ENCODE data around the gene NDUFAF2.
"Not testable (repeated sequence)": the region's sequence is repeated elsewhere in the genome, so short reads cannot be mapped to it uniquely, and the experiment has no call there.

Gene NDUFAF2

DNA sequence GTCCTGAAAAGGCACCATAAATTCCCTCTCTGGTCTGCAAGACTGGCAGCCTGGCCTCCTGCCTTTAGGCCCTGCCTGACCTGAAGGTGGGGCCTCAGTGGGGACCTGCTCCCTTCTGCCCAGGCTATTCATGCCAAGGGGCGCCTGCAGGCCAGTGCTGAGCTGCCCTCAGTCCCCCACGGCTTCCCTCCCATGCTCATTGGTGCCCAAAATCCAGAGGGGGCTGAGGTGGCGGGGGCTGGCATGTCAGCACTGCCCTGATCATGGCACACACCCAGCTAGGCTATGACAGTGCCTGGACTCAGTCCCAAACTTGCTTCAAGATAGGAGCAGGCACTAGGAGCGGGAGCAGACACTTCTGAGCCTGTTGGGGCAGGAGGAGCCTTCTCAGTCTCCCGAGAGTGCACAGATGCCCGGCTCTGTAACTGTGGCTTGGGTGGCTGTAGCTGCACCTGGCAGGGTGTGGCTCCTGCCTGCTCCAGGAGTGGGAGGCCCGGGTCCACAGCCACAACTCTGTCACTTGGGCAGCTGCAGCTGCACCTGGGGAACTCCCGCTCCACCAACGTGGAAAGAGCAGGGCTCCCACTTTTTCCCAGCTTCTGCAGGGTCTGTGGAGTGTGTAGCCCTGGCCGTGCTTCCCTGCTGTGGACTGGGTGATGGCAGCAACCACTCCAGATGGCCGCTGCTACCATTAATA, 49.0 kb downstream of the NDUFAF2 start:
- no peak for DNase-seq

DNA sequence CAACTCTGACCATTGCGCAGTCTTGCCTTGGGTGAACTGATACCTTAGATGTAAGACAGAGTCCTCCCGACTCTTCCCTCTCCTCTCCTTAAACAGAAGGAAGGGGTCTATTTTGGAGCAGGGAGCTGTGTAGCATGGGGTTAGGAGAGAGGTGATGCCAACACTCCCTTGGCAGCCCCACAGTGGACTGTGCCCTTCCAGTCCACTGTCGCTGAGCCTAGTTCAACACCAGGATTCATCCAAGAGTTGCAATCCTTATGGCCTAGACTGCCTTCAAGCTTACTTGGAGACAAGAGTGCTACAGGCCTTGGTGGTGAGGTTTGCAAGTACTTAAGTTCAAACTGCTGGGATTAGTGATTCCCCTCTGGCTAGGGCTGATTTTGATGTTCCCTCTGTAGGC, 51.4 kb downstream of the NDUFAF2 start:
- DNase-seq, result no peak

DNA sequence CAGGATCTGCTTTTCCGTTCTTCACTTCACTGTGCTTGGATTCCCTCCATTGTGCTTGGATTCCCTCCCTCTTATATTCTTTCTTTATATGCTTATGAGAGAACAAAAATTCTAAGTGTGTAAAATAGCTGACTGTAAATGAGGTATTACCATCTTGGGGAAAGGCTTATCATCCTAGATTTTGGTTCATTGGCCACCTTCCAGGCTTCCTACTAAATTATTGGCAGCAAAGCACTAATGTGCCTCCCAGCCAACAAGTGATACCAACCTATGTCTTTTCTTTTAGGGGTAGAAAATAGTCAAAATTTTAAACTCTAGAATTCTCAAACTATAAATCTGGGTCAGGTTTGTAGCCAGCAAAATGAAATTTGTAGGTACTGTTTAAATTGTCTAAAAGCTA, 52.7 kb downstream of the NDUFAF2 start:
- no peak for DNase-seq

DNA sequence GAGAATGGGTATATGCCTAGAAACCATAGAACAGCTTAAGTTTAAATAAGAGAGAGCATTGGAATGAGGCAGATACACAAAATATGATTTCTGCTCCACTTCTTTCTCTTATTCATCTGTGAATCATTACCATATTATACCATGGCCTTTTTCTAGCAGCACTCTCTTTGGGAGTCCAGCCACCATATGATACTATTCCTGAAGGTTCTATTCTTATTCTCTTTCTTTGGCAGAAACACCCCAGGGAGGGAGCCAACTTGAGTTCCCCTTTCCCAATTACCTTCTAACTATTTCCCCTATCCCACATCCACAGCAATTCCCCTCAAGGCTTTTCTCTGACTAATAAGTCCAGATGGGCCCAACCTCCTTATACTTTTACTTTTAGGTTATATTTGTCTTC, 55.9 kb downstream of the NDUFAF2 start:
- no peak for DNase-seq

DNA sequence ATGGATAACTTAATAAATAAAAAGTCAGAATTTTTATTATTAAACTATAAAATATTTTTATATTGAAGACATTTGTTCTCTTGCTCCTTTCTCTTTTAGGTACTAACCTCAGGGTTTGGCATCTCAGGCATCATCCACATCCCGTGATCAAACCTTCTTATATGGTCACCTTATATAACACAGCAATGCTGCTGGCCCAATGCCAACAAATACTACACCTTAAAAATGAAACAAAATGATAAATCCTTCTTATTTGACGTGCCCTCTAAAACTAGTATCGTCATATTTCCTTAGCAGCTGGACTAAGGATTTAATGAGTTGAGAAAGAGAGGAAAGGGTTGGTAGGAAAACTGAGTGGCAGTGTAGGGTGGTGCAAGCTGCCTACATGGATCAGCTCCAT, 56.6 kb downstream of the NDUFAF2 start:
- no peak for DNase-seq

DNA sequence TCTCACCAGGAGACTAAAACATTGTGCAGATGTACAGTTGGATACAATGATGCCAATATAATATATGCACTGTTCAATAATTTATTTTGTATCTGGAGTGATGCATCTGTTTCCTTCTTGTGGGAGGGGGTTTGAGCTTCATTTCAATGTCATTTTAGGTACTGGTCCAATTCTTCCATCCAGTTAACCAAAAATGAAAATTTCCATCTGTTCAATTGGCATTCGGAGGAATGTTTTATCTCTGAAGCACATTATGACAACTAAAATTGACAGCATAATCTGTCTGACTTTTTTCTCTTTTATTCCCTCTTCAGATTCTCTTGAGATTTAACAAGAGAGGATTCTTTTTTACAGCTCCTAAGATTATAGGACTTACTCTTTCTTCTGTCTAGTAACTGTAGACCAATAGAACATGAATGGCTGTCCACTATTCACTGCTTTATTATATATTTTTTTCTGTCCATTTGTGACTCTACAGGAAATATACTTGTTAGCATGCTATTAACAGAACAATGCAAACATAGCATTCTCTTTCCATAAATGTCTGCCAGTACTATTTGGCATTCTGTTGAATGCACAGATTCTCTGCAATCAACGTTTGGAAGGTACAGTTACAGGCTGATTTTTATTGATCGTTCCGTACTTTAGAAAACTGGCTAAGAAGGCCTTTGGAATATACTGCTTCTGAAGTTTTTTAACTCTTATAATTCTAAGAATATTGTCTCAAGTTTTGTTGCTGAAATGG, 57.8 kb downstream of the NDUFAF2 start:
- no peak for DNase-seq

DNA sequence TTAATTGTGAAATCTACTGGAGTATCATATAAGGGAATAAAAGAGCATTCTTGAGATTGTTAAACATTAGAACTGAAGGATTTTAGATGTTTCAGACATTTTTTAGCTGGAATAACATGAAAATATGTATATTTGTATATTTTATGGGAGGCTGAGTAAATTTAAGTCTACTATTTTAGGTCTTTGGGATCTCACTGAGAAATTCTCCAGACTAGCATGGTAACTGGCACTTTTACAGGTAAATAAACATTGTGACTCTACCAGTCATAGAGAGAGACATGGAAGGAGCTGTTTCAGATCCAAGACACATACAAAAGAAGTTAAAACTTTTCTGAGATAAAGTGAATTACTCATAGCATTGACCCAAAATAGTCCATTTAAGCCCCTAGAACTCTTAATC, 59.4 kb downstream of the NDUFAF2 start:
- DNase-seq, result no peak

DNA sequence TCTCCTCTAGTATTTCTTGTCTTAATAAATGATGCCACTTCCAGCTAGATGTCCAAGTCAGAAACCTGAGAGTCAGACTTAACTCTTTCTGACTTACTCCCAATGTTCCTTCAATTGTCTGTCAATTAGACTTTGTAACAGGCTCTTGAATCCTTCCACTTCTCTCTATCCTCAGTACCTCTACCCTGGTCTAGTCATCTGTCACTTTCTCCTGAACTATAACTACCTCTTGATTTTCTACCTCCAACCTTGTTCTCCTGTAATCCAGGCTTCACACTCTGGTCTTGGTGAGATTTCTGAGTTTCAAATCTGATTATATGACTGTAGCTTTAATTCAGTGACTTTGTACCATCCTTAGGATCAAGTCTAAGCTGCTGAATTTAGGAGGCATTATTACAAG, 64.9 kb downstream of the NDUFAF2 start:
- no peak for DNase-seq

DNA sequence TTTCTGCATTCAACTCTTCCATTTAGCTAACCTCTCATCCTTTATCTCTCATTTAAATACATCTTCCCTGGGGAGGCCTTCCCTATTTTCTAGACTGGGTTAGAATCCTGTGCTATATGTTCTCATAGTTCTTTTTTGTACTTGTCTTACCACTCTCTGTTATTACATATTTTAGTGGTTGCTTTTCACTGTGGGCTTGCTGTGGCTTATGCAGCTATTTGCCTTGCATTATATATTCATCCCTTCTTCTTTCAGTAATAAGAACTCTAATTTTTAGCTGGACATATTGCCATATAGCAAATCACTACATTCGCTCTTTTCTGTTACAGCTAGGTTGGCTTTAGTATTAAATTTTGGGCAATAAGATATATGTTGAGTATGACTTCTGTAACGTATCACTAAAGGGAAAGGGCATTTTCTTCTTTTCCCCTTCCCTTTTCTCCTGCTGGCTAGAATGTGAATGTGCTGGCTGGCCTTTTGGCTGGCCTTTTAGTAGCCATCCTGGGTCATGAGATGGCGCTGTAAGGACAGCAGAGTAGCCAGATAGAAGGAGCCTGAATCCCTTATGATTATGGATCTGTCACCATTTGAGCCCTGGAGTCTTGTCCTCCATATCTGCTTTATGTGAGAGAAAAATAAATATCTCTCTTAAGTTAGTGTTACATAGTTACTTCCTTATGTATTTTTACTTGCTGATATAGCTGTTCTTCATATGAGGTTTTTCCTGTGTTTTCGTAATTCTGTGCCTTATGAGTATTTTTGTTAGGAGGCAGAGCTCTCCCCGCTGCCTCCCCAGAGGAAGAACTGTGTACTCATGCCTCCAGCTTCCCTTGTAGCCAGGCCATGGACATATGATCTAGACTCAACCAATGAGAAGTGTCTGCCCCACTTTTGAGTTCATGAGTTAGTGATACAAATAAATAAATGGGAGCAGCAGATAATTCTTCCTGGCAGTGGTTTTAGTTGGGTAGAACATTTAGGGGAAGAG, 65.8 kb downstream of the NDUFAF2 start:
- no peak for DNase-seq

DNA sequence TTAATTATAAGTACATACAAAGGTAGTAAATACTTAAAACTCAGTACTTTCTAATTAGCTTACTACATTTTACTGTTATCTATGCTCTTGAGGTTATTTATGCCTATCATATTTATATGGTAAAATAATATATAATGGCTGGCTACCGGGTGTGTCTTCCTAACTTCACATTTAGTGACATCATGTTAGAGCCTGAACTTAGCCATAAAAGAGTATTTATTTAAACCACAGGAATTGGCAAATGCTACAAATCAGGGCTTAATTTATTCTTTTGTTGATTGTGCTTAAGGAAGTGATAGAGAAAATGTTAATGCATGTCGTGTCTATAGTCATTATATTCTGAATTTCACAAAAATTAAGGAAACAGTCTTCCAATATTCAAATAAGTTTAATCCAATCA, 73.1 kb downstream of the NDUFAF2 start:
- no peak for DNase-seq

DNA sequence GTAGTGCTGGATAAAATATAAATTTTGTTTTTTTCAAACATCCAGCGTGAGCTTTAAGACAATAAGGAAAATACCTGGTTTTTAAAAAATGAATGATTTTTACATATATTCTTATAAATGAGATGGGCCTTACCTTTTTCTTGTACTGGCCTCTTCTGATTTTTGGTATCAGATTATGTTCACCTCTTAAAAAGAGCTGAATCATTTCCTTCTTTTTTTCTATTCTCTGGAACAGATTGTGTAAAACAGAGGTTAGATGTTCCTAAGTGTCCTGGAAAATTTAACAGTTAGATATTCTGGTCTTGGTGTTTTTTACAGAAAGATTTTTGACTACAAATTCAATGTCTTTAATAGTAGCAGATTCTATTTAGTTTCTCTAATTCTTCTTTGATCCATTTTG, 74.6 kb downstream of the NDUFAF2 start:
- no peak for DNase-seq

DNA sequence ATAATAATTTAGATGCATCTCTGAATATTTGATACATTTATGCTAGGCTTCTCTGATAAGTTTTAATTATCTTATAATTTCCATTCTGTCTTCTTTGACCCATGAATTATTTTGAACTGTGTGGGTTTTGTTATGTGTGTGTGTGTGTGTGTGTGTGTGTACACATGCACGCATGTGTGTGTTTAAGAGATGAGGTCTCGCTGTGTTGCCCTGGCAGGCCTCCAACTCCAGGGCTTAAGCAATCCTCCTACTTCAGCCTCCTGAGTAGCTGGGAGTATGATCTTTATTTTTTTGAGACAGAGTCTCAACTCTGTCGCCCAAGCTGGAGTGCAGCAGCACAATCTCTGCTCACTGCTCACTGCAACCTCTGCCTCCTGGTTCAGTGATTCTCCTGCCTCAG, 75.4 kb downstream of the NDUFAF2 start:
- DNase-seq, result no peak

DNA sequence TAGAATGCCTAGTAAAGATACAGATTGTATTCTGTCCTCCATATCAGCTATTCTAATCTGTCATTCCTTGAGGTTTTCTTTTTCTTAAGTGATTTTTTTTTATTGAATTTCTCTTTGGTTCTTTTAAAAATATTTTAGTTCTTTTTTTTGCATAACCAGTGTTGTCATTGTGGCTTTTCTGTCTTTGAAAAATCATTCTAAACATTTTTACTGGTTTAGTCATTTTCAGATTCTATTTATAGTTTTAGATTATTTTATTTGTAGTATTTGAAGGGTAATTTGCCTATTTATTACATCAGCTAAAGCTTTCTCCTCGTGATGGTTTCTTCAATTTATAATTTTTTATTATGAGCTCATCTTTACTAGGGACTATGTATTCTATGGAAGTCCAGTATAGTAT, 78.1 kb downstream of the NDUFAF2 start:
- no peak for DNase-seq

DNA sequence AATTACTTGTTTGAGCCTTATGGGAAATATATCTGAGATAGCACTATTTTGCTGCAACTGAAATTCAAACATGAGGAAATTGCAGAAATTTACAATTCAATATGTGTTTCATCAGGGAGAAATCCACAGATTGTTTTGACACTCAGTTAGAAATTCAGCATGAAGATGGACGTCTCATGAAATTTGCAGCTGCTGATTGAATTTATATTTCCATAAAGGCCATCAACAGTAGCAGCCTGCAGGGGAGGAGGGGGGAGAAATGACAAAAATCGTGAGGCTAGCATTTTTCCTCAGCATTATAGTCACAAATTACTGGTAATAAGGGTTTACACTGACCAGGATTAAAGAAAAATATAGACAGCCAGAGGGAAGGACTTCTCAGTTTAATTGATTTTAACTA, 81.0 kb downstream of the NDUFAF2 start:
- DNase-seq, result no peak

DNA sequence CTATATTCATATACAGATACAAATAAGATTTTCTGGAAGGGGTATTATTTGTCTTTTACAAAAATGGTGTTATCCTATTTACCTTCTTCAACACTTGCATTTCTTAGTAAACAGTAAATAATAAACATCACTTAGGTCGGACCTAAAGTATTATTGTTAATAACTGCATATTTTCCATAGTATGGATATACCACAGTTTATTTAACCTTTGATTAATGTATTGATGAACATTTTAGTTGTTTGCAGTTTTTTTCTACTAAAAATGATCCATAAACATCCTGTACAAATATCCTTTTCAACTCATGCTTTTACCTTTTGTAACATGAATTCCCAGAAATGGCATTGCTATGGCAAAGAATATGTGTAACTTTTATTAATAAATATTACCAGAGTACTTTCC, 83.4 kb downstream of the NDUFAF2 start:
- no peak for DNase-seq

DNA sequence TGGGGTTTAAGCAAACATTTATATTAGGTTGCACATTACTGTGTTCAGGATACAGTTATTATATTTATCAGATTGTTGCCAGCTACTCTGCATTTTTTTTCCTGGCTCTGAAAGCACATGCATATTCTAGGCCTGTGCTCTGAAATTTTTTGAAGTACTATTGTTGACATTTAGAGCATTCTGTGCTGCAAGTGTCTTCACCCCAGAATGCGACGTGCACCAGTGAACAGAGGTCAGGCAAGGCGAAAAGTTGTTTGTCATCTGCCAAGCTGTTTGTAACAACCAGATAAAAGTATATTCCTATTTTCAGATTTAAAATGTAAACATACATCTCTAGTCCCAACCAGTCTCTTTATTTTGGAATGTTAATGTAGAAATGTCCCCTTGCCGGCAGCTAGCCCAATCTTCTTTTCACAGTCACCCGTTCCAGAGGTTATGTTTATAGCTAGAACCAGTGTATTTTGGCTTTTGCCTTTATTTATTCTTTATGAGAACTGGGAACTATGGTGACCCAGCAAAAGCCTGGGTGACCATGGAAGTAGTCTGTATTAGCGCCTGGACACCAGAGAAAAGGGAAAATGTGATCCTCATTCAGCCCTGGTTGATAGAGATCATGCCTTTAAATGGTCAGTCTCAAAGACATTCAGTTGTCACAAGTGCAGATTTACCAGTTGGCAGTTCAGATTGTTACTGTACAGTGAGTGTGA, 84.6 kb downstream of the NDUFAF2 start:
- DNase-seq, result no peak

DNA sequence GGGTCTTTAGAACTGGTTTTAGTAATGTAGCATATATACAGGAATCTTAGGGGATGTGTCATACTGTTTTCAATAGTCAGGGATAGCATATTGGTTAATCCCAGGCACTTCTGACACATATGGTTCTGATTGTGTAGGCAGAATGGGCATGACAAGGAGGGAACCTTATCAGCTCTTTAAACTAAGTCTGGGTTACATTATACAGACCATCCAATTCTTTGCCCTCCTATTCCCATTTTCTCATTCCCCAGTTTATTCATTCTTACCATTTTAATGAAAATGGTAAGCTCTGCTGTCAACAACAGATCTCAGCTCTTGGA, 85.1 kb downstream of the NDUFAF2 start:
- DNase-seq, result no peak

DNA sequence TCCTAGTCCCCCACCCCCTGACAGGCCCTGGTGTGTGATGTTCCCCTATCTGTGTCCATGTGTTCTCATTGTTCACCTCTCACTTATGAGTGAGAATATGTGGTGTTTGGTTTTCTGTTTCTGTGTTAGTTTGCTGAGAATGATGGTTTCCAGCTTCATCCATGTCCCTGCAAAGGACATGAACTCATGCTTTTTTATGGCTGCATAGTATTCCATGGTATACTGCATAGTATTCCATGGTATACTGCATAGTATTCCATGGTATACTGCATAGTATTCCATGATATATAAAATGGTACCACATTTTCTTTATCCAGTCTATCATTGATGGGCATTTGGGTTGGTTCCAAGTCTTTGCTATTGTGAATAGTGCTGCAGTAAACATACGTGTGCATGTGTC, 86.3 kb downstream of the NDUFAF2 start:
- DNase-seq, result not testable (repeated sequence)

DNA sequence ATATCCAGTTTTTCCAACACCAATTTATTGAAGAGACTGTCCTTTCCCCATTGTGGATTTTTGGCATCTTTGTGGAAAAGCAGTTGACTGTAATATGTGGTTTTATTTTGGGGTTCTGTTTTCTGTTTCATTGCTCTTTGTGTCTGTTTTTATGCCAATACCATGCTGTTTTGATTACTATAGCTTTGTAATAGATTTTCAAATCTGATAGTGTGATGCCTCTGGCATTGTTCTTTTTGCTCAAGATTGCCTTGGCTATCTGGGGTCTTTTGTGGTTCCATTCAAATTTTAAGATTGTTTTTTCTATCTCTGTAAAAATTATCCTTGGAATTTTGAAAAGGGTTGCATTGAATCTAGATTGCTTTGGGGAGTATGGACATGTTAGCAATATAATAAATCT, 99.5 kb downstream of the NDUFAF2 start:
- no peak for DNase-seq

DNA sequence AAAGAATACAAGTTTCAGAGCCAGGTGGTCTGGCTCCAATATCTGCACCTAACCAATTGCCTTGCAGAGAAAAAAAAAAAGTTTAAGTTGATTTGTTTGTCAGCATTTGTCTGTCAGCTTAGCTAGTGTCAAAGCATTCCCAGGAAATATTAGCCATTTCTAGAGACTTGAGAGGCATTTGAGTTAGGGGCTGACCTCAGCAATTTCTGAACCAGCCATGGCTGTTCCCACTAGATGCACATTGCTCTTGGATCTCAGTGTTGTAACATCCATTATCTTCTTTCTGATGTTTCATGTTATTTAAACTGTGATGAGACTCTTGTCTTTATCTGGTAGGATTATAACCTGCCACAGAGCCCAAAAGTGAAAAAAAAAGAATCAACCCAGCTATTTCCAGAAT, 102.3 kb downstream of the NDUFAF2 start:
- no peak for DNase-seq

DNA sequence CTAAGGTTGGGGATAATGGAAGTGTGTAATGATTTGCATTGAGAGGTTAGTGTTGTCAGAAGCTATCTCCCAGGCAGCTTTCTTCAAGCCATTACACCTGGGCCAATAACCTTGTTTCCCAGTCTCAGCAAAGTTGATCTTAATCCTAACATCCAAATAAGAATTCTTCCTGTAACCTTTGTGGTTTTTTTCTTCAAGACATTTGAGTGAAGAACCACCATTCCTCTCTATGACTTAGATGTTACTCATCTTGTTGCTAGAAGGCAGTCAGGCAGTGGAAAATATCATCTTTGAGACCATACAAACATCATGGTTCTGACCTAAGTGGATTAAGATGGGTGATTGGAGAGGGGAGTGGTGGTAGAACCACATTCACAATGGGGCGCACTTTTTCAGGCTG, 103.5 kb downstream of the NDUFAF2 start:
- no peak for DNase-seq

DNA sequence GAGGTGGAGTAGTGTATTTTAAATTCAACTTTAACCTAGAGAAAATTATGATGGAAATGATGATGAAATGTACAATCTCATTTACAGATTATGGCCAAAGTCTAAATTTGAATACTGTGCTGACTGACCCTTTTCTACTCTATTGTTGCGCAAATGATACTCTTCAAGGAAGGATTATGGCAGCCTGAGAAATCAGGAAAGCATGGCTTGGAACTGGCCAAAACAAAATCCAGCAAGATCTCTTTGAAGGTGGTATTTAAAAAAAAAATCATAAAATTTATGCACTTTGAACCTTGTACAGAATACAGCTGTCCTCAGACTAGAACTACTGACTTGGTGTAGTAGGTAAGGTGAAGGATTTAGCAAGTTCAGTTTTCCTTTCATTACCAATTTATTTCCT, 105.3 kb downstream of the NDUFAF2 start:
- DNase-seq, result no peak

DNA sequence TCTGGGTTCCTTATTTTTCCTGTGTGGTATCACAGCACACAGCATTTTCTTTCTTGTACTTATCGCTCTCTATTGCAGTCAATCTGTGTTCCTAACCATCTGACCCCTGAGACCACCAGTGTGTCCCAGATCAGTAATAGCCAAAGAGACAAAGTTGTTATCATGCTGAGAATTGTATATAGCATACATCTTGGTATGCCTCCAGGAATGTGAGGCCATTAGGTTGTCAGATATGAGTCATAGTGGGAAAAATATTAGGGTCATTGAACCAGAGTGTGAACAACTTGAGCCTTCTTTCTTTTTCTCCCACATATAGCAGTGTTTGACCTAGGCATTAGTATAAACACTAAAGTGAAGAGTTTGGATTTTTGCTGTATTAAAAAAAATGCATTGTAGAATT, 106.3 kb downstream of the NDUFAF2 start:
- no peak for DNase-seq
